Left hindlimb (tissue), 1 donor: ENCODE results near the gene NFKBIA.
"Not testable (repeated sequence)": the region's sequence is repeated elsewhere in the genome, so short reads cannot be mapped to it uniquely, and the experiment has no call there.

ENCODE experiments used
- DNase-seq: peaks from one replicate; pipeline ENCODE4 v3.0.0-alpha.2; 2018

NFKBIA gene

GRCh38 chr14:35388656-35389314, 15.8 kb downstream of the NFKBIA start:
- DNase-seq = no peak

DNA sequence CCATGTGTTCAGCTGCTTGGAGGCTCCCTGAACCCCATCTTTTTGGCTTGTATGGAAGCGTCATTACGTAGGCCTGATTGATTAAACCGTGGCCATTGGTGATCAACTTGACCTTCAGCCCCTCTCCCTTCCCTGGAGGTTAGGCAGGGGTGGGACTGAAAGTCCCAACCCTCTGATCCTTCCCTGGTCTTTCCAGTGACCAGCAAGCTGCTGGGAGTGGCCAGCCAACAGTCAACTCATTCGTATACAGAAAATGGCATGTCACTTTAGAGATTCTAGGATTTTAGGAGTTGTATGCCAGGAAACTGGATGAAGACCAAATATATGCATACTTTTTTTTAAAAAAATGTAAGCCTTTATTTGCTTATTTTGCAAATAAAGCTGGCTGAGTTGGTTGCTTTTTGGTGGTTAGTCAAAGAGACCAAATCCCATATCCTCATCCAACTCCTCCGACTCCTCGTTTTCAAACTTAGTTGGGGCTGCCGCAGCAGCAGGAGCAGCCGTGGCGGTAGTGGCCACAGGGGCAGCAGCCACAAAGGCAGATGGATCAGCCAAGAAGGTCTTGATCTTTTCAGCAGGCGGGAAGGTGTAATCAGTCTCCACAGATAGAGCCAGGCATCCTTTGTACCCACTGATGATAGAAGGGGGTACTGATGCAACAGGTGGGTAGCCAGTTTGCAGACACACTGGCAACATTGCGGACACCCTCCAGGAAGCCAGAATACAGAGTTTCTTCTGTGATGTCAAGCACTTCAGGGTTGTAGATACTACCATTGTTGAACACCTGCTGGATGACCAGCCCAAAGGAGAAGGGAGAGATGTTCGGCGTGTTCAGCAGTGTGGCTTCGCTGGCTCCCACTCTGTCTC, 16.6 kb downstream of the NFKBIA start:
- DNase-seq = no peak

DNA sequence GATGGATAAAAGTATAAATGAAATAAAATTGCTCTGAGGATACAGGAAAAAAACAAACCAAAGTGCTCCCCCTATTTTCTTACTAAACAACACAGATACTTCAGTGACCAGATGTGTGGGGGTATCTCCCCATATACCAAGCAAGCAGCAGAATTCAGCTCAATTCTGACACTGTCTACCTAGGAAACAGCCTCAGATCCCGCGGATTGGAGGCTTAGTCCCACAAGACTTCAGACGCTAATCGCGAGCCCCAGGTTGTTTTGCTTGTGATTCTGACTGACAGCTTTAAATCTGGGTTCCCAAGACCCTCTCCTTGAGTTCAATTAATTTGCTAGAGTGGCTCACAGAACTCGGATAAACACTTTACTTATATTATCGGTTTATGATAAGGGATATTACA, 17.3 kb downstream of the NFKBIA start:
- DNase-seq = no peak

GRCh38 chr14:35386673-35387125, 17.9 kb downstream of the NFKBIA start:
- DNase-seq = no peak

DNA sequence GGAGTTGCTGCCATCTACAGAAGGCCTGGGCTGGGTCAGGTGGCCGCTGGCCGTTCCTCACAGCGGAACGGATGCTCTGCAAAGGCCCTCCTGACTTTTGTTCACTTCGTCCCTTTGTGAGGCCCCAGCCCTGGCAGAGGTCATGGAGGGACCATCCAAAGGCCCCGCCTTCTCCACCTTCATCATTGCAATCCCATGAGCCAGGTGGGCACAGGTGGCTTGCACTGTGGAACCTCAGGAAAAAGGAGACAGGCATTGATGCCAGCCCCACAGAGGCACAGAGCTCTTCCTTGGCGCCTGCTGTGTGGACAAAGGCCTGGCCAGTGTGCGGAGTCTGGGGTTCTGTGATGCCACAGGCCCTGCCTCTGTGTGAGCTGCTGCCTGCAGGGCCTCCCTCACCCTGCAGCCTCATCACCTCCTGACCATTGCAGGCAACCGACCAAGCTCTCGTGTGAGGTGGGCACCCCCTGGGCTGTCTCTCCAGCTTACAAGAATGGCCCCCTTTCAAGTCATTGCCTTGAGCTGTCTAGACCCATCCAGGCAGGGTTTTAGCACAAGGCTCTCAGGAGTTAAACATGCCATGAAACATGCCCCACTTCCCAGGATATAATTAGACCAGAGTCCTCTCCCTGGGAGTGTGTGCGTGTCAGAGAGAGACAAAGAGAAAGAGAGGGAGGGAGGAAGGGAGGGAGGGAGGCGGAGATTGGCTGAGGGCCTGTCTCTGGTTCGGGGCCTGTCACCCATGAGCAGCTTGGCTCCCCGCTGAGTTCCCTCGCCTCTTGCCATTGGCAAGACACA, 19.3 kb downstream of the NFKBIA start:
- DNase-seq = peak; percentile 79

- DNase-seq = peak; percentile 56
These were observed 20.0 kb downstream of the NFKBIA start for GRCh38 chr14:35384455-35385041.

DNA sequence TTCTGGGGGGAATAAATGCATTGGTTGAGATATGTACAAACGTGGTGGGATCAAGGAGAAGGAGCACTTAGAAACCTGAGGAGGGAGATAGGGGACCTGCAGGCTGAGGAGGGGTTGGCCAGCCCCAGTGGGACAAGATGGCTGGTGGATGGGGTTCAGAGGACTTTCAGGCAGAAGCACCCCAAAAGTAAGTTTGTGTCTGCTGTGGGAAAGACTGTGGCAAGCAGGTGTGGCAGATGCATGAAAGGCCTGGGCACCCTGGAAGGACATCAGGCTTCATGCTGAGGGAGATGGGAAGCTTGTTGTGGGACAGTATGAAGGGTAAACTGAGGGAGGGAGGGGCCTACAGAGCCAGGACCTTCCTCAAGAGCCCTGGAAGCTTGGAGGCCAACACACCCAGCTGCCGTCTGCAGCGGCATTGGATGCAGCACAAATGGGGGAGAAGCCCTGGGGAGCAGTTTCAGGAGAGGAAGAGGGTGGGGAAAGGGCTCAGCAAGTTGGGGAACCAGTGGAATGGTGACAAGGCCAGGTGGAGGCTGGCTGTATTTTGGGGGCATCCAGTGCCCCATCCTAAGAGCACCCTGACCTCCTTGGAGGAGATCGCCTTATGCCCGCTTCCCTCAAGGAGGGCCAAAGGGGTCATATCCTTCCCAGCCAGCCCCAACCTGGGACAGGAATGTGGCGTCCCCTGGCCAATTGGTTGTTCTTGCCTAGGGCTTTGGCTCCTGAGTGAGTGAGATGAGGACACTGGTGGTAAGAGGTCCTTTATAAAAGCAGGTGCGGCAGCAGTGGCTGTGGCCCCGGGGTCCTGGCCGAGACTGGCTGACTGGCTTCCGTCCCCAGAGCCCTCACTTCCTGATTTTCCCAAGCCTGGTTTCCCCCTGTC, 20.7 kb downstream of the NFKBIA start:
- no peak for DNase-seq

DNA sequence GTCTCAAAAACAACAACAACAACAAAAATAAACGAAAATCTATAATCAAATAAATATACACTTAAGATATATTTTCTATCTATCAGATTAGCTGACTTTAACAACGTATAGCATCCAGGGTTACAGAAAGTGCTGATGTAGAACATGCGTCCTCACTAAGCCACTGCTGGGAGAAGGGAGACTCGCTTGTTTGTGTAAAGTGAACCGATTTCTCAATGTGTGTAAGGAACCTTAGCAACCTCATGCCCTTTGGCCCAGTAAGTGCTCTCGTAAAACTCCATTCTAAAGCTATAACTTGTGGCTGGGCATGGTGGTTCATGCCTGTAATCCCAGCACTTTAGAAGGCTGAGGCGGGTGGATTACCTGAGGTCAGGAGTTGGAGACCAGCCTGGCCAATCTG, 23.8 kb downstream of the NFKBIA start:
- no peak for DNase-seq

DNA sequence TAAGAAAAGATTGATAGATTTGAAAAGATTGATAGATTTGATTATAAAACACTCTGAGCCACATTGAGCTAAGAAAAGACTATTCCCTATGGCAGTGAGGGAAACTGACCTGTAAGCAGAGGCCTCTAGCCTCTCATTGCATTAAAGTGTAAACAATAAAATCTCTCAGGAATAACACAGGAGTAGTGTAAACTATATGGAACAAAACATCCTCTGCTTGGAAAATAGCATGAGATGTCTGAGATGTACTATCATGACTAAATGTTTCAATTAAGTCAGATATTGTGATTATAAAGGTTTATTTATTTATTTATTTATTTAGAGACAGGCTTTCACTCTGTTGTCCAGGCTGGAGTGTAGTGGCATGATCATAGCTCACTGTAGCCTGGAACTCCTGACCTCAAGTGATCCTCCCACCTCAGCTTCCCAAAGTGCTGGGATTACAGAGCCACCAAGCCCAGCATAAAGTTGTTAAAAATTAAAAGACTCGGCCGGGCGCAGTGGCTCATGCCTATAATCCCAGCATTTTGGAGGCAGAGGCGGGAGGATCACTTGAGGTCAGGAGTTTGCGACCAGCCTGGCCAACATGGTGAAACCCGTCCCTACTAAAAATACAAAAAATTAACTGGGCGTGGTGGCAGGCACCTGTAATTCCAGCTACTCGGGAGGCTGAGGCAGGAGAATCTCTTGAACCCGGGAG, 25.2 kb downstream of the NFKBIA start:
- not testable (repeated sequence) for DNase-seq

- no peak for DNase-seq
These were observed 25.9 kb downstream of the NFKBIA start for GRCh38 chr14:35378425-35379233.

- no peak for DNase-seq
These were observed 29.0 kb downstream of the NFKBIA start for GRCh38 chr14:35375558-35376025.

DNA sequence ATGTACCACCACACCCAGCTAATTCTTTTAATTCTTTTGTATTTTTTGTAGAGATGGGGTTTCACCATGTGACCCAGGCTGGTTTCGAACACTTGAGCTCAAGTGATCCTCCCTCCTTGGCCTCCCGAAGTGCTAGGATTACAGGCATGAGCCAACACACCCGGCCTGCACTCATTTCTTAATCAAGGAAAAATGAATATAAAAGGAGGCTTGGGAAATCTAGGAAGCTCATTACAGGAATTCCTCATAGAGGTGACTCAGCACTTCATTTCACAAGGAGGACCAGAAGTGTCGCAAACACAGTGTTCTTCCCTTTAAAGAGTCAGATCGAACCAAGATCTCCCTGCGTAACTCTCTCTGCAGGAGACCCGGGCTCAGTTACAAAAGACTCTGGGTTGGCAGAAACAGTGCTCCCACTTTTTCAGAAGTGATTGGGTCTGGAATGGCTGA, 30.3 kb downstream of the NFKBIA start:
- no peak for DNase-seq

DNA sequence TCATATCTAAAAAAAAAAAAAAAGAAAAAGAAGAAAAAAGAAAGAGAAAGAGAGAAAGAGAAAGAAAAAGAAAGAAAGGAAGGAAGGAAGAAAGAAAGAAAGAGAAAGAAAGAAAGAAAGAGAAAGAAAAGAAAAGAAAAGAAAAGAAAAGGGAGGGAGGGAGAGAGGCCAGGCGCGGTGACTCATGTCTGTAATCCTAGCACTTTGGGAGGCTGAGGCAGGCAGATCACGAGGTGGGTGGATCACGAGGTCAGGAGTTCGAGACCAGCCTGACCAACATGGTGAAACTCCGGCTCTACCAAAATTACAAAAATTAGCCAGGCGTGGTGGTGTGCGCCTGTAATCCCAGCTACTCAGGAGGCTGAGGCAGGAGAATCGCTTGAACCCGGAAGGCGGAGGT, 31.3 kb downstream of the NFKBIA start:
- DNase-seq = not testable (repeated sequence)

- no peak for DNase-seq
These were observed 33.6 kb downstream of the NFKBIA start for GRCh38 chr14:35370969-35371368.

GRCh38 chr14:35369701-35370191, 34.8 kb downstream of the NFKBIA start:
- no peak for DNase-seq

GRCh38 chr14:35368583-35369392, 35.8 kb downstream of the NFKBIA start:
- DNase-seq = no peak

DNA sequence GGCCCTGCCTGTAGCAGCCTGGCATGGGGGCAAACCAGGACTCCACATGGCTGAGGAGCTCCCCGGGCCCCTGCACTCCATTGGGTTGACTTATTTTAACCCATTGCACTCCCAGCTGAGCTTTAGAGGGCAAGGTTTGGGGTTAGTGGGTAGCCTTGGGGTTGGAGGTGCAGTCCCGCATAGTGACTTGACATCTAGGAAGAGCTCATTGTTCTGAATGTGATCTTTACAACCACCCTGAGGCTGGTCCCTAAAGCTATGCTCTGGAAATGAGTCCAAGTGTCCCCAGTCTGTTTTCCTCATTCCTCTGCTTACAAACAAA, 36.4 kb downstream of the NFKBIA start:
- no peak for DNase-seq

- DNase-seq = no peak
These were observed 37.5 kb downstream of the NFKBIA start for GRCh38 chr14:35367056-35367372.

GRCh38 chr14:35366521-35366976, 38.0 kb downstream of the NFKBIA start:
- DNase-seq = no peak
